ACC112 (cell line): ENCODE data around the gene CCDC116.

Experiments used
- H2AFZ ChIP-seq: fragments of 200-600 bp; sonication (generic); one replicate; pipeline ENCODE4 v1.6.0; 2017; ENCODE audit warnings: antibody characterized with exemption, low read length; ENCODE audit not compliant: unreplicated experiment
- H3K27ac ChIP-seq: fragments of 200-600 bp; sonication (generic); 2 replicates; pipeline ENCODE4 v1.5.1; 2014; ENCODE audit warnings: low read depth, mild to moderate bottlenecking, antibody characterized with exemption, low read length, moderate library complexity
- H3K27me3 ChIP-seq: fragments of 200-600 bp; sonication (generic); 2 replicates; pipeline ENCODE4 v1.6.1; 2014; ENCODE audit warnings: mild to moderate bottlenecking, antibody characterized with exemption, low read length, moderate library complexity, mixed read lengths; ENCODE audit not compliant: insufficient read depth
- H3K36me3 ChIP-seq: fragments of 200-600 bp; sonication (generic); 2 replicates; pipeline ENCODE4 v1.6.1; 2016; ENCODE audit warnings: mild to moderate bottlenecking, antibody characterized with exemption, low read length, moderate library complexity, mixed read lengths; ENCODE audit not compliant: insufficient read depth
- H3K4me1 ChIP-seq: fragments of 200-600 bp; sonication (generic); one replicate; pipeline ENCODE4 v1.6.1; 2016; ENCODE audit warnings: low read length, mixed read lengths; ENCODE audit not compliant: insufficient read depth, unreplicated experiment, control insufficient read depth
- H3K4me3 ChIP-seq: fragments of 200-600 bp; sonication (generic); 2 replicates; pipeline ENCODE4 v1.5.1; 2014; ENCODE audit warnings: mild to moderate bottlenecking, low read depth, low read length
- H3K79me2 ChIP-seq: fragments of 200-600 bp; sonication (generic); one replicate; pipeline ENCODE4 v1.6.0; 2016; ENCODE audit warnings: low read length; ENCODE audit not compliant: control insufficient read depth, unreplicated experiment, insufficient read depth

Gene CCDC116

GRCh38 chr22:21624880-21625791 lies 7.4 kb upstream of the CCDC116 start:
- H3K27ac ChIP-seq: no peak overlapping the region
- H3K79me2 ChIP-seq: peaks cover 26% of the 10 kb centered on the region
- H2AFZ ChIP-seq: no peak overlapping the region
- no peak overlapping the region for H3K4me3 ChIP-seq
- no peaks in the 10 kb centered on the region for H3K27me3 ChIP-seq
- no peaks in the 10 kb centered on the region for H3K36me3 ChIP-seq
- no peaks in the 10 kb centered on the region for H3K4me1 ChIP-seq

DNA sequence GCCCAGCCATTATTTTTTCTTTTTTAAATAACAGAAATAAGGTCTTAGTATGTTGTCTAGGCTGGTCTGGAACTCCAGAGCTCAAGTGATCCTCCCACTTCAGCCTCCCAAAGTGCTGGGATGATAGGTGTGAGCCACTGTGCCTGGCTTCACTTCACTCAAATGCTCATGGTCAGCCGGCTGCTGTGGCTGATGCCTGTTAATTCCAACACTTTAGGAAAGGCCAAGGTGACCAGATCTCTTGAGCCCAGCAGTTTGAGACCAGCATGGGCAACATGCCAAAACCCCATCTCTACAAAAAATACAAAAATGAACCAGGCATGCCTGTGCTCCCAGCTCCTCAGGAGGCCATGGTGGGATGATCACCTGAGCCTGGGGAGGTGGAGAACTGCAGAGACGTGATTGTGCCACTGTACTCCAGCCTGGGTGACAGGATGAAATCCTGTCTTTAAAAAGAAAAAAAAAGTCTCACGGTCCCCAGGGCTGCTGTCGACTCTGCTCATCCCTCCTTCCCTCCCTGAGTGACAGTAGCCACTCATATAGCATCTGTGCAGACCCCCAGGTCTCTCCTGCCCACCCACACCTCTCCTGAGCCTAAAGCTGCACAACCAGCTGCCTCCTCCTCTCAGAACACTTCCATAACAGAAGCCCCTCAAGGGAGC lies 6.4 kb upstream of the CCDC116 start:
- H3K36me3 ChIP-seq: no peaks in the 10 kb centered on the region
- H3K27me3 ChIP-seq: no peaks in the 10 kb centered on the region
- no peak overlapping the region for H3K4me3 ChIP-seq
- H2AFZ ChIP-seq: no peak overlapping the region
- H3K27ac ChIP-seq: no peak overlapping the region
- no peaks in the 10 kb centered on the region for H3K4me1 ChIP-seq
- peaks cover 24% of the 10 kb centered on the region for H3K79me2 ChIP-seq

- Histone ChIP-seq H3K36me3 (no peaks in the 10 kb centered on the region), H3K27me3 (no peaks in the 10 kb centered on the region), H3K4me1 (no peaks in the 10 kb centered on the region), H3K4me3 (no peak overlapping the region), H3K79me2 (peaks cover 22% of the 10 kb centered on the region), H3K27ac (no peak overlapping the region), H2AFZ (no peak overlapping the region)
These were observed 5.7 kb upstream of the CCDC116 start for GRCh38 chr22:21626735-21627469.

GRCh38 chr22:21628386-21629254 lies 3.9 kb upstream of the CCDC116 start:
- Histone ChIP-seq H2AFZ (no peak overlapping the region), H3K27me3 (no peaks in the 10 kb centered on the region), H3K4me1 (no peaks in the 10 kb centered on the region), H3K4me3 (peak overlapping the region; percentile 99), H3K27ac (no peak overlapping the region), H3K36me3 (no peaks in the 10 kb centered on the region), H3K79me2 (peaks cover 22% of the 10 kb centered on the region)

DNA sequence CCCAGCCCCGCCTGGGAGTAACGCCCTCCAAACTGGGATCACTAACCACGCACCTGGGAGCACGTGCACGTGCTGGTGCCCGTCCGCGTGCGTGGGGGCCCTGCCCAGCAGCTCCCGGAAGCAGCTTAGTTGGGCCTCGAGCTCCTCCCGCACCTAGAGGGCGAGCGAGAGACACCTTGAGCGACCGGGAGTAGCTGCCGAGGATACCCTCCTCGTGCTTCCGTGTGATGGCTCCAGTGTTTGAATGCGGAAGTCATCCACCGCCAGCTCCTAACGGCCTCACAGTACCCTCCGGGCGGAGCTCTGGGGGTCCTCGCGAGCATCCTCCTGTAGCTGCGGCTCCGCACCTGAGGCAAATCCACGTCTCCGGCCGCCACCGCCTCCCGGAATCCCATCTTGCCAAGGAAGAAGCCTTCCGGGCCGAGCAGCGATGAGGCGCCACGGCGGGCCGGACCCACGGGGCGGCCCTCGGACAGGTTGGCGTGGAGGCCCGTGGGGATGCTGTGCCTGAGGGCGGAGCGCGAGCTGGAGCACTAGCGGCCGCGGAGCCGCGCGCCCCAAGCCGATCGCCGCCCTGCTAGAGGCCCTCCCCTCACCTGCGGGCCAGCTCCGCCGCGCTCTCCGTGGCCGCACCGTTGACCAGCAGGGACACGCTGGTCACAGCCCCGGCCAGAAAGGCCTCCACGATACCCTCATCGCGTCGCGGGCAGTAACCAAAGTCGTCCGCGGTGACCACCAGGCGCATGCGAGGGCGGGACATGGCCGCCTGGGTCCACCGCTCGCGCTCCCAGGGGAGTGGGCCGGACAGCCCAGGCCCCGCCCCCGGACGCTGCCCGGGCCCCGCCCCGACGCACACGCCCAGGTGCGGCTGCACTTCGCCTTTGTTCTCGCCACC lies 3.1 kb upstream of the CCDC116 start, which contains the start of gene YDJC:
TSS of gene YDJC (minus strand) at position 768 of the 895 bp plus-strand sequence. CDS start at position 760, 8 bp downstream.
- no peaks in the 10 kb centered on the region for H3K4me1 ChIP-seq
- H3K36me3 ChIP-seq: no peaks in the 10 kb centered on the region
- peaks cover 20% of the 10 kb centered on the region for H3K79me2 ChIP-seq
- peak within 1 kb of the TSS; percentile 63 for H3K27ac ChIP-seq
- peak within 1 kb of the TSS; percentile 75 for H2AFZ ChIP-seq
- H3K27me3 ChIP-seq: no peaks in the 10 kb centered on the region
- peak within 1 kb of the TSS; percentile 99 for H3K4me3 ChIP-seq

DNA sequence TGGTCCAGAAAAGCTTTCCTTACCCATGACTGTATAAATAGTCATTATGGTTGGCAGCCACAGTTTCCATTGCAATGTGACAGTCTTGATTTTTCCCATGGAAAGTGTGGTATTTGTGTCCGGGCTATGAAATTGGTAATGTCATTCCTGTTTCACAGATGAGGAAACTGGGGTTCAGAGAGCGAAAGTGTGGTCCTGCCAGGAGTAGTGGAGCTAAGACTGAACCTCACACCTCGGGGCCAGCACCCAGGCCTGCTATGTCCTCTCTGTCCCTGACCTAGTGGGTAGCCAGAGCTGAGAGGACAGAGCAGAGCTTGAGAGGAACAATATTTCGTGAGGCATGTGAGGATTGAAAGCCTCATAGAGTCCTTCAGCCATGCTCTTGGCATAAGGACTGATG lies 1.5 kb upstream of the CCDC116 start:
- Histone ChIP-seq H3K79me2 (peaks cover 20% of the 10 kb centered on the region), H3K27ac (no peak overlapping the region), H3K36me3 (no peaks in the 10 kb centered on the region), H2AFZ (no peak overlapping the region), H3K27me3 (no peaks in the 10 kb centered on the region), H3K4me3 (no peak overlapping the region), H3K4me1 (no peaks in the 10 kb centered on the region)

GRCh38 chr22:21632931-21633330 lies 371 bp downstream of the CCDC116 start:
- H2AFZ ChIP-seq: no peak overlapping the region
- H3K27ac ChIP-seq: no peak overlapping the region
- no peaks in the 10 kb centered on the region for H3K27me3 ChIP-seq

DNA sequence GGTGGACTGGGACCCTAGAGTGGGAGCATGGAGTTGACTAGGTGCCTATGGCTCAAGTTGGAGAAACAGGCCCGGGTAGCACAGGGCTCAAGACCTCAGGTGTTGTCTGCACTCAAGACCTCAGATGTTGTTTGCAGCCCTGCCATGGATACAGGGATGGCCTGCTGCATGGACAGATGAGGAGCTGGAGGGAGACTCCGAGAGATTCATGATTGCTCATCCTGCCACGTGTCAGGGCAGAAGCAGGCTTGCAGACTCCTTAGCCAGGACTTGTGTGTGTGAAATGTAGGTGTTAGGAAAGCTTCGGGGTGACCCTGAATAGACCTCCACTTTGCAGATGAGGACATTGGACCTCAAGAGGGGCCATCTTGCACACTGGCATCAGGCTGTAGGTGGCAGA lies 921 bp downstream of the CCDC116 start:
- H3K4me3 ChIP-seq: no peak overlapping the region
- no peak overlapping the region for H3K27ac ChIP-seq
- H2AFZ ChIP-seq: no peak overlapping the region
- peaks cover 10% of the 10 kb centered on the region for H3K79me2 ChIP-seq
- H3K36me3 ChIP-seq: no peaks in the 10 kb centered on the region
- H3K27me3 ChIP-seq: no peaks in the 10 kb centered on the region
- H3K4me1 ChIP-seq: no peaks in the 10 kb centered on the region

More at GRCh38 chr22:21632931-21633330, 371 bp downstream of the CCDC116 start:
- H3K4me3 ChIP-seq: no peak overlapping the region
- no peaks in the 10 kb centered on the region for H3K4me1 ChIP-seq
- H3K36me3 ChIP-seq: no peaks in the 10 kb centered on the region
- peaks cover 16% of the 10 kb centered on the region for H3K79me2 ChIP-seq

- no peak overlapping the region for H3K27ac ChIP-seq
- no peaks in the 10 kb centered on the region for H3K4me1 ChIP-seq
- H3K4me3 ChIP-seq: no peak overlapping the region
- H3K36me3 ChIP-seq: no peaks in the 10 kb centered on the region
- peaks cover 6% of the 10 kb centered on the region for H3K79me2 ChIP-seq
- no peaks in the 10 kb centered on the region for H3K27me3 ChIP-seq
- no peak overlapping the region for H2AFZ ChIP-seq
These were observed 1.5 kb downstream of the CCDC116 start for GRCh38 chr22:21634081-21634480.
